ENCODE measurements around the gene JAKMIP1. TPM values are rescaled to one million over a fixed set of nuclear protein-coding genes. Genes with fewer than 3 reads are reported as not detected.

Gene JAKMIP1
- total RNA-seq, 2 experiments from 2014 or later: 5.6 to 6.3 TPM

DNA sequence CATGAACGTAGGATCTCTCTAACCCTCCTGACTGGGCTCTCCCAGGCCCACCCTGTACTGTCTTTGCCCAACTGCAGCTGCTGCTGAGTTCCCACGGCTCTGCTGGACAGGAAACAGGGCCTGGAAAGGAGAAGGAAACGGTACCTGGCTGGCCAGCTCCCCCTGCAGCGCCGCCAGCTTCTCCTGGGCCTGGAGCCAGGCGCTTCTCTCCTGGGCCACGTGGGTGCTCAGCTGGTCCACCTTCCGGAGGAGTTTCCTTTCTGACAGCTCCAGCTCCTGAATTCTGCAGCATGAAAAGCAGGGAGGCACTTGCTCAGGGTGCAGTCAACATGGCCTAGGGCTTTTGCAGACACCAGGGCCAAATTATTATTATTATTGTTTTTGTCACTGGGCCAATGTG, 188.7 kb downstream of the JAKMIP1 start:
- Mint-ChIP-seq H3K27ac (no peak overlapping the region), H3K36me3 (ENCODE audit: low read depth) (no peaks in the 10 kb centered on the region), H3K4me3 (no peak overlapping the region), H3K9me3 (no peaks in the 10 kb centered on the region), H3K4me1 (ENCODE audit: low read depth) (no peaks in the 10 kb centered on the region), H3K27me3 (peaks cover 19% of the 10 kb centered on the region)
- POLR2A ChIA-PET: interaction anchor here (0.7 kb wide), 1 partner anchor 32 kb away, joined by 3 read pairs; no protein-coding TSS in a partner anchor
- ATAC-seq (no peak), DNase-seq (no peak)
- TF ChIP-seq, protein P1, sequence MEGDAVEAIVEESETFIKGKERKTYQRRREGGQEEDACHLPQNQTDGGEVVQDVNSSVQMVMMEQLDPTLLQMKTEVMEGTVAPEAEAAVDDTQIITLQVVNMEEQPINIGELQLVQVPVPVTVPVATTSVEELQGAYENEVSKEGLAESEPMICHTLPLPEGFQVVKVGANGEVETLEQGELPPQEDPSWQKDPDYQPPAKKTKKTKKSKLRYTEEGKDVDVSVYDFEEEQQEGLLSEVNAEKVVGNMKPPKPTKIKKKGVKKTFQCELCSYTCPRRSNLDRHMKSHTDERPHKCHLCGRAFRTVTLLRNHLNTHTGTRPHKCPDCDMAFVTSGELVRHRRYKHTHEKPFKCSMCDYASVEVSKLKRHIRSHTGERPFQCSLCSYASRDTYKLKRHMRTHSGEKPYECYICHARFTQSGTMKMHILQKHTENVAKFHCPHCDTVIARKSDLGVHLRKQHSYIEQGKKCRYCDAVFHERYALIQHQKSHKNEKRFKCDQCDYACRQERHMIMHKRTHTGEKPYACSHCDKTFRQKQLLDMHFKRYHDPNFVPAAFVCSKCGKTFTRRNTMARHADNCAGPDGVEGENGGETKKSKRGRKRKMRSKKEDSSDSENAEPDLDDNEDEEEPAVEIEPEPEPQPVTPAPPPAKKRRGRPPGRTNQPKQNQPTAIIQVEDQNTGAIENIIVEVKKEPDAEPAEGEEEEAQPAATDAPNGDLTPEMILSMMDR (IDR thresholded peaks at IDR 0.05): no peak
- CTCF ChIA-PET: interaction anchor here (1.9 kb wide), 1 partner anchor 13 kb away, joined by 9 read pairs; no protein-coding TSS in a partner anchor
- intact Hi-C loops (cut with micrococcal nuclease): no loop called here

DNA sequence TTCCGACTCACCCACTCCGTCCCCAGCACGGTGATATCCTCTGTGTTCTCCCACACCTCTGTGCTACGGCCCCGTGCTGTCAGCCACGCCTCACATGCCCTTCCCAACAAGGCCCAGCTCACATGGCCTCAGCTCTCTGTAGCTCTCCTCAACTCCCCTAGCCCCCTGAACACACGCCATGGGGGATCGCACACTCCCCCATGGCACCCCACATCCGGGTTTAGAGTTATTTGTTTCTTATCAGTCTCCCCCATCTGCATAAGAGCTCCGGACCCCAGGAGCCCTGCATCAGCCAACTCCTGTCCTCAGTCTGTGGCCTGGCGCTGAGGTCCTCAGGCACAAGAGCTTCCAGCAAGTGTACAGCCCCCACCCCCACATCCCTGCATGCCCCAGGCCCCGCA, 189.1 kb downstream of the JAKMIP1 start:
- Mint-ChIP-seq H3K27ac (no peak overlapping the region), H3K4me1 (ENCODE audit: low read depth) (no peaks in the 10 kb centered on the region), H3K4me3 (no peak overlapping the region), H3K36me3 (ENCODE audit: low read depth) (no peaks in the 10 kb centered on the region), H3K27me3 (peaks cover 20% of the 10 kb centered on the region), H3K9me3 (no peaks in the 10 kb centered on the region)
- no peak for ATAC-seq
- intact Hi-C loops (cut with micrococcal nuclease): no loop called here
- ChIA-PET CTCF (interaction anchor here (1.9 kb wide), 1 partner anchor 13 kb away, joined by 9 read pairs; no protein-coding TSS in a partner anchor), POLR2A (interaction anchor here (0.7 kb wide), 1 partner anchor 31 kb away, joined by 3 read pairs; no protein-coding TSS in a partner anchor)
- DNase-seq: no peak
- TF ChIP-seq, protein P1 (IDR thresholded peaks at IDR 0.05): no peak

DNA sequence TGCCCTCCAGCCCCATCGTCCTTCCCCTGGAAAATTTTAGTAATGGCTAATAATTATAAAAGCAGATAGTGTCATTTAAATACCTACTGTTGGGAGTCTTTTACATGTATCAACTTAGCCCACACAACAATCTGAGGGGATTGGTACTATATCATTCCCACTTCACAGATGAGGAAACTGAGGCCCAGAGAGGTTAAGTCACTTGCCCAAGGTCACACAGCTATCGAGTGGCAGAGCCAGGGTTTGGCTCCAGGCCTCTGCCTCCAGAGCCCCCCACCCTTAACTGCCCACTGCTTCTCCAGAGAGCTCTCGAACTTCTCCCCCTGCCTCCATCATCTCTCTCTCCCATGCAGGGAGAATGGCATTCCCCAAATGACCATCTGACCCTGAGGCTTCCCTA, 189.6 kb downstream of the JAKMIP1 start:
- Mint-ChIP-seq H3K4me1 (ENCODE audit: low read depth) (no peaks in the 10 kb centered on the region), H3K4me3 (no peak overlapping the region), H3K27ac (no peak overlapping the region), H3K27me3 (peaks cover 20% of the 10 kb centered on the region), H3K9me3 (no peaks in the 10 kb centered on the region), H3K36me3 (ENCODE audit: low read depth) (no peaks in the 10 kb centered on the region)
- ChIA-PET CTCF (interaction anchor here (0.9 to 1.9 kb wide), 2 partner anchors 12 to 13 kb away, joined by 4 to 9 read pairs; no protein-coding TSS in a partner anchor), POLR2A (interaction anchor here (0.7 kb wide), 1 partner anchor 13 kb away, joined by 3 read pairs; no protein-coding TSS in a partner anchor)
- no peak for DNase-seq
- TF ChIP-seq, protein P1 (IDR thresholded peaks at IDR 0.05): no peak
- intact Hi-C loops (cut with micrococcal nuclease): no loop called here
- ATAC-seq: no peak

DNA sequence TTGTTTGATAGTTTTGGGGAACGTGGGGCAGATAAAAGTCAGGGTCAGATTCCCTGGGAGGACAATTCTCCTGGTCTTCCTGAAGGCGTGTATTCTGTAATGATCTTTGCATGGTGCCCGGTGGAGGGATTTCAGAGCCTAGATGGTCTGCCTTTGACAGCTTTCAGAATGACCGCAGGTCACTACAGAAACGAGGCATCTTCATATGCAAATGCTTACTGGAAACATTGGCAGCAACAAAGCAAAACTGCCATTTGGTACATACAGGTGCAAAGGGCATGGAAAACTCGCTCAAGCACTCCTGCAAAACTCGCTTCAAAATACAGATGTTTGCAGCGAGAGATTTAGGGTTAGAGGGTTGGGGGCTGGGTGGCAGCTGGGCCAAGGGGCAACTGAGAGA, 190.9 kb downstream of the JAKMIP1 start:
- H3K27ac Mint-ChIP-seq: no peak overlapping the region
- peaks cover 20% of the 10 kb centered on the region for H3K27me3 Mint-ChIP-seq
- intact Hi-C loops (cut with micrococcal nuclease): no loop called here
- TF ChIP-seq, protein P1 (IDR thresholded peaks at IDR 0.05): no peak
- no peaks in the 10 kb centered on the region for H3K36me3 Mint-ChIP-seq (ENCODE audit: low read depth)
- H3K4me1 Mint-ChIP-seq (ENCODE audit: low read depth): no peaks in the 10 kb centered on the region
- POLR2A ChIA-PET: no interaction called here
- no peak overlapping the region for H3K4me3 Mint-ChIP-seq
- no peaks in the 10 kb centered on the region for H3K9me3 Mint-ChIP-seq
- ATAC-seq (no peak), DNase-seq (no peak)
- CTCF ChIA-PET: interaction anchor here (1.0 to 2.4 kb wide), 3 partner anchors 10 to 318 kb away, joined by 3 to 12 read pairs (median 8); no protein-coding TSS in a partner anchor

DNA sequence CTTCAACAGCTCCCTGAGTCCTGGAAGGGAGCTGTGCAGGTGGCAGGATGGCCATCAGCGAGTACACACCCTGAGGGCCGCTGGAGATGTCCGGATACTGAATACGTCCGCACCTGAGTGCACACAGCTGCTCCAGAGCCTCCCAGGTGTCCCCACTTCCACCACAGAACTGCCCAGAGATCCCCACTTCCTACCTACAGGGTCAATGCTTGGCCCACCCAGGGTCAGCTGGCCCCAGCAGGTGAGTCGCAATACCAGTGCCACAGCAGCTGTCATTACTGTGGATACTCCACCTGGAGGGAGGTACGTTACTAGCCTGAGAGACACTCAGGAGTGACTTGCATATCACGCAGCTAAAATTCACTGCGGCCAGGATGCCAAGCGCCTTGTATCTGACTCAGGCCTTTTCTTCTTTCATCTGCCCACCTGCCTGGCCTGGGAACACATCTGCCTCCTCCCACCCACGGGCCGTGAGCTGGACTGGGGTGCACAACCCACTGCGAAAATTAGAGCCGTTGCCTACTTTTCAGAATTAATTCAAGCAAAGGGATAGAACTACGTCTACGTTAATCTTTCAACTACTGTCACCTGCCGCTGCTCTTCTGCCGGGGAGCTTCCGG, 191.5 kb downstream of the JAKMIP1 start:
- Mint-ChIP-seq H3K9me3 (no peaks in the 10 kb centered on the region), H3K36me3 (ENCODE audit: low read depth) (no peaks in the 10 kb centered on the region), H3K4me3 (no peak overlapping the region), H3K27ac (no peak overlapping the region), H3K27me3 (peaks cover 20% of the 10 kb centered on the region), H3K4me1 (ENCODE audit: low read depth) (no peaks in the 10 kb centered on the region)
- intact Hi-C loops (cut with micrococcal nuclease): no loop called here
- DNase-seq: no peak
- ChIA-PET POLR2A (no interaction called here), CTCF (interaction anchor here (1.0 to 2.4 kb wide), 3 partner anchors 11 to 319 kb away, joined by 3 to 12 read pairs (median 8); no protein-coding TSS in a partner anchor)
- TF ChIP-seq, protein P1 (IDR thresholded peaks at IDR 0.05): no peak
- ATAC-seq: no peak
